GM12875 (cell line): ENCODE data around the gene CCNY.
A peak's percentile ranks its signal among the peaks of the same experiment; 100 is the strongest.

ENCODE experiments used
- H3K4me3 ChIP-seq: one replicate; pipeline ENCODE4 v1.5.1; 2011; ENCODE audit warnings: low read depth, low read length, control low read depth
- TF ChIP-seq, protein P1 (sequence below): IDR thresholded peaks from 2 replicates; pipeline ENCODE4 v1.5.1; 2011; ENCODE audit warnings: low read depth, mild to moderate bottlenecking, control low read depth, inconsistent platforms, low read length, moderate library complexity, borderline replicate concordance; ENCODE audit not compliant: insufficient read depth

The CCNY gene

DNA sequence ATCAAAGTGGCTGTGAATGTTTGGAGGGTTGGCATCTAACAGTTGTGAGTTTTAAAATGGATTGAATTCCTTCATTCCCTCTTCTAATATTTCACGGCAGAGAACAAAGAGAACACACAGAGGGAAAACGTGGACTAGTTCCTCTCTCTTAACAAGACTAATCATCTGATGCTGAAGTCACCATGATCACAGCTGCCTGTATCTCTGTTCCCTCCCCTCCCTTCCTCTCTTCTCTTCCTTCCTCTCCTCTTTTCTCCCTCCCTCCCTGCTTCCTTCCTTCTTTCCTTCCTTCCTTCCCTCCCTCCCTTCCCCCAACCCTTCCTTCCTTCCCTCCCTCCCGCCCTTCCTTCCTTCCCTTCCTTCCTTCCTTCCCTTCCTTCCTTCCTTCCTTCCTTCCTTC is 258.8 kb downstream of the CCNY start:
- TF ChIP-seq, protein P1, sequence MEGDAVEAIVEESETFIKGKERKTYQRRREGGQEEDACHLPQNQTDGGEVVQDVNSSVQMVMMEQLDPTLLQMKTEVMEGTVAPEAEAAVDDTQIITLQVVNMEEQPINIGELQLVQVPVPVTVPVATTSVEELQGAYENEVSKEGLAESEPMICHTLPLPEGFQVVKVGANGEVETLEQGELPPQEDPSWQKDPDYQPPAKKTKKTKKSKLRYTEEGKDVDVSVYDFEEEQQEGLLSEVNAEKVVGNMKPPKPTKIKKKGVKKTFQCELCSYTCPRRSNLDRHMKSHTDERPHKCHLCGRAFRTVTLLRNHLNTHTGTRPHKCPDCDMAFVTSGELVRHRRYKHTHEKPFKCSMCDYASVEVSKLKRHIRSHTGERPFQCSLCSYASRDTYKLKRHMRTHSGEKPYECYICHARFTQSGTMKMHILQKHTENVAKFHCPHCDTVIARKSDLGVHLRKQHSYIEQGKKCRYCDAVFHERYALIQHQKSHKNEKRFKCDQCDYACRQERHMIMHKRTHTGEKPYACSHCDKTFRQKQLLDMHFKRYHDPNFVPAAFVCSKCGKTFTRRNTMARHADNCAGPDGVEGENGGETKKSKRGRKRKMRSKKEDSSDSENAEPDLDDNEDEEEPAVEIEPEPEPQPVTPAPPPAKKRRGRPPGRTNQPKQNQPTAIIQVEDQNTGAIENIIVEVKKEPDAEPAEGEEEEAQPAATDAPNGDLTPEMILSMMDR: no peak
- no peak overlapping the region for H3K4me3 ChIP-seq

DNA sequence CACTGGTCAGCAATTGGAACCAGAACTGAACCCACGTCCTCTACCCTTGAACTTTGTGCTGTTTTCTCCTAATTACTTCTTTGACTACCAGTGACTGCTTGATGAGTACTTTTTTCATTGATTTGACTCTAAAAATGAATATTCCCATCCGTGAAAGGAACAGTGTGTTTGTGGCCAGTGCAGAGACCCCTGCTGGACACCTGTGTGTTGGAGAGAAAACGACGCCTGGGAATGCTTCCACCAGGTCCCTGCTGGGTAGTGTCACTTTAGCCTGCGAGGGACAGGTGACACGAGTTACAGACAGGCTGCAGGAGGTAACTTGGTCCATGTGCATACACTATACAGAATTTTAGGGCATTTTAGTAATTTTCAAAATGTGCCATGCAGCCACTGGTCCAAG is 262.1 kb downstream of the CCNY start:
- TF ChIP-seq, protein P1: no peak
- H3K4me3 ChIP-seq: no peak overlapping the region

DNA sequence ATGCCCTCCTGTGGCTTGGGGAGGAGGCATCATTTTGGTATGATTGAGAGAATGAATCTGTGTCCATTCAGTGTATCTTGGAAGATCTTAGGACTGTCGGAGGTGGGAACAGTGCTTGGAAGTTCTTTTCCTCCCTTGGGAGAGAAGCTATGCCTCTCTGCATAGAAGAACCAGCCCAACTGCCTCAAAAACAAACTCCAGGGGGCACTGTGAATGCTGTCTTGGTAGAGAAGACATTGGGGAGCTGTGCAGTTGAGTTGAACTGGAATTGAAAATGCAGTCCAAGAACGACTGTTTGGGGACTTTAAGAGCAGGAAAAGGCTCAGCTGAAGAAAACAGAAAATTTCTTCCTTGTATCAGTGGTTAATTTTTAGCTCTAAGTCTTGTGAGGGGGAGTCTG is 263.9 kb downstream of the CCNY start:
- TF ChIP-seq, protein P1: 0 out of 2 replicates have a peak, but pooled peaks have one; percentile 8
- H3K4me3 ChIP-seq: no peak overlapping the region

DNA sequence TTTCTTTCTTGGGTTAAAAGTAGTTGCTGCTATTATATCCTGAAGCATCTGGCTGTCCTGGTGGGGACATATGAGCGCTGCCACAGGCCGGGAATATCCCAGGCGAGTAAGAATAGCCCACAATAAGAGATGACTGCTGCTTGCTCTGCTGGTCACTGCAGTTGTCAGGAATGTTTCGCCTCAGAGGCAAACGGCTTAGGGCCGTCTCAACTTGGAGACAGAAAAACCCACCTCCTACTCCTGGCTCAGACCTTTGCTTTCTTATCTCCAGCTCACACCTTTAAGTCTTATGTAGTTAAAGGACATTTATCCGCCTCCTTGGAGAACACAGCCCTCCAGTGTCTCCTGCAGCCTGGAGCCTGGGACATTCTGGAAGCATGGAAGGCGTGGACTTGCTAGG is 268.9 kb downstream of the CCNY start, which contains the start of gene GJD4:
GJD4 (plus strand) TSS at position 151 of the 400 bp plus-strand sequence; CDS start at position 378, 227 bp downstream.
- H3K4me3 ChIP-seq: no peak within 1 kb of the TSS
- TF ChIP-seq, protein P1: no peak

DNA sequence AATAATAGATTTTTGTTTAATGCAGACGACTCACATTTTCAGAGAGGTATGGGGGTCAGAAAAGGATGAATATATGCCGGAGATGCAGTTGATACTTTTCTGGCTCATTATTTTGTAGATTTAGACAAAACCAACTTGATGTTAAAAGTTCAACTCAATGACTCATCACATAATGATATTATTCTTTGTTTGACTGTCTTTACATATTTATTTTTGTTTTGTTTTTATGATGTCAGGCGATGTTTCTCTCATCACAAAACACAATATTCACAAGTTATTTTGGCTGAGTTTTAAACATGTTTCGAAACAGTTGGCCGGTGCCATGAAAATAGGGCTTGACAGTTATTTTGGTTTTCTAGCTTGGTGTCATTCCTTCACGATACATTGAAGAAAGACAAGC is 270.1 kb downstream of the CCNY start:
- TF ChIP-seq, protein P1: no peak
- H3K4me3 ChIP-seq: no peak overlapping the region

DNA sequence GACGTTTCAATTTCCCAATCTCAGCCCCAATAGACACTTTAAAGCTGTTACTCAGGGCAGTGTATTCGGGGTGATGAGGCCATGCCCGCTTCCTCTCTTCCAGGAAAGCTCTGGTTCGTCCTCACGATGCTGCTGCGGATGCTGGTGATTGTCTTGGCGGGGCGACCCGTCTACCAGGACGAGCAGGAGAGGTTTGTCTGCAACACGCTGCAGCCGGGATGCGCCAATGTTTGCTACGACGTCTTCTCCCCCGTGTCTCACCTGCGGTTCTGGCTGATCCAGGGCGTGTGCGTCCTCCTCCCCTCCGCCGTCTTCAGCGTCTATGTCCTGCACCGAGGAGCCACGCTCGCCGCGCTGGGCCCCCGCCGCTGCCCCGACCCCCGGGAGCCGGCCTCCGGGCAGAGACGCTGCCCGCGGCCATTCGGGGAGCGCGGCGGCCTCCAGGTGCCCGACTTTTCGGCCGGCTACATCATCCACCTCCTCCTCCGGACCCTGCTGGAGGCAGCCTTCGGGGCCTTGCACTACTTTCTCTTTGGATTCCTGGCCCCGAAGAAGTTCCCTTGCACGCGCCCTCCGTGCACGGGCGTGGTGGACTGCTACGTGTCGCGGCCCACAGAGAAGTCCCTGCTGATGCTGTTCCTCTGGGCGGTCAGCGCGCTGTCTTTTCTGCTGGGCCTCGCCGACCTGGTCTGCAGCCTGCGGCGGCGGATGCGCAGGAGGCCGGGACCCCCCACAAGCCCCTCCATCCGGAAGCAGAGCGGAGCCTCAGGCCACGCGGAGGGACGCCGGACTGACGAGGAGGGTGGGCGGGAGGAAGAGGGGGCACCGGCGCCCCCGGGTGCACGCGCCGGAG is 271.4 kb downstream of the CCNY start:
- TF ChIP-seq, protein P1: no peak
- no peak overlapping the region for H3K4me3 ChIP-seq

DNA sequence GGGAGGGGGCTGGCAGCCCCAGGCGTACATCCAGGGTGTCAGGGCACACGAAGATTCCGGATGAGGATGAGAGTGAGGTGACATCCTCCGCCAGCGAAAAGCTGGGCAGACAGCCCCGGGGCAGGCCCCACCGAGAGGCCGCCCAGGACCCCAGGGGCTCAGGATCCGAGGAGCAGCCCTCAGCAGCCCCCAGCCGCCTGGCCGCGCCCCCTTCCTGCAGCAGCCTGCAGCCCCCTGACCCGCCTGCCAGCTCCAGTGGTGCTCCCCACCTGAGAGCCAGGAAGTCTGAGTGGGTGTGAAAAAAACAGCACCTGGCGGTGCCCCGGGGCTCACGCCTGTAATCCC is 272.0 kb downstream of the CCNY start:
- no peak overlapping the region for H3K4me3 ChIP-seq
- TF ChIP-seq, protein P1: no peak
